ENCODE measurements around the gene SMIM7.

DNA sequence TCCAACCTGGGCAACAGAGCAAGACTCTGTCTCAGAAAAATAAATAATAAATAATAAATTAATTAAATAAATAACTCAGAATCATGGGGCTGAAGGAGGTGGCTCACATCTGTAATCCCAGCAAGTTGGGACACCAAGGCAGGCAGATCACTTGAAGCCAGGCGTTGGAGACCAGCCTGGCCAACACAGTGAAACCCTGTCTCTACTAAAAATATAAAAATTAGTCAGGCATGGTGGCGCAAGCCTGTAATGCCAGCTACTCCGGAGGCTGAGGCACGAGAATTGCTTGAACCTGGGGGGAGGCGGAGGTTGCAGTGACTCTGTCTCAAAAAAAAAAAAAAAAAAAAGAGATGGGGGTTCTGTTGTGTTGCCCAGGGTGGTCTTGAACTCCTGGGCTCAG, 8.2 kb upstream of the SMIM7 start:
- TF ChIP-seq, protein P1, sequence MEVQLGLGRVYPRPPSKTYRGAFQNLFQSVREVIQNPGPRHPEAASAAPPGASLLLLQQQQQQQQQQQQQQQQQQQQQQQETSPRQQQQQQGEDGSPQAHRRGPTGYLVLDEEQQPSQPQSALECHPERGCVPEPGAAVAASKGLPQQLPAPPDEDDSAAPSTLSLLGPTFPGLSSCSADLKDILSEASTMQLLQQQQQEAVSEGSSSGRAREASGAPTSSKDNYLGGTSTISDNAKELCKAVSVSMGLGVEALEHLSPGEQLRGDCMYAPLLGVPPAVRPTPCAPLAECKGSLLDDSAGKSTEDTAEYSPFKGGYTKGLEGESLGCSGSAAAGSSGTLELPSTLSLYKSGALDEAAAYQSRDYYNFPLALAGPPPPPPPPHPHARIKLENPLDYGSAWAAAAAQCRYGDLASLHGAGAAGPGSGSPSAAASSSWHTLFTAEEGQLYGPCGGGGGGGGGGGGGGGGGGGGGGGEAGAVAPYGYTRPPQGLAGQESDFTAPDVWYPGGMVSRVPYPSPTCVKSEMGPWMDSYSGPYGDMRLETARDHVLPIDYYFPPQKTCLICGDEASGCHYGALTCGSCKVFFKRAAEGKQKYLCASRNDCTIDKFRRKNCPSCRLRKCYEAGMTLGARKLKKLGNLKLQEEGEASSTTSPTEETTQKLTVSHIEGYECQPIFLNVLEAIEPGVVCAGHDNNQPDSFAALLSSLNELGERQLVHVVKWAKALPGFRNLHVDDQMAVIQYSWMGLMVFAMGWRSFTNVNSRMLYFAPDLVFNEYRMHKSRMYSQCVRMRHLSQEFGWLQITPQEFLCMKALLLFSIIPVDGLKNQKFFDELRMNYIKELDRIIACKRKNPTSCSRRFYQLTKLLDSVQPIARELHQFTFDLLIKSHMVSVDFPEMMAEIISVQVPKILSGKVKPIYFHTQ (CRISPR knock-in tag; IDR thresholded peaks at IDR 0.05), result no peak
- TF ChIP-seq GTF2I (CRISPR knock-in tag; conservative IDR thresholded peaks at IDR 0.05) (no peak), ETV6 (CRISPR knock-in tag; IDR thresholded peaks at IDR 0.05) (no peak), TEAD4 (CRISPR knock-in tag; IDR thresholded peaks at IDR 0.05) (no peak), ZNF121 (CRISPR knock-in tag; IDR thresholded peaks at IDR 0.05) (no peak), NR1H2 (CRISPR knock-in tag; IDR thresholded peaks at IDR 0.05) (no peak), ZNF232 (CRISPR knock-in tag; IDR thresholded peaks at IDR 0.05) (no peak)
- TF ChIP-seq, protein P2, sequence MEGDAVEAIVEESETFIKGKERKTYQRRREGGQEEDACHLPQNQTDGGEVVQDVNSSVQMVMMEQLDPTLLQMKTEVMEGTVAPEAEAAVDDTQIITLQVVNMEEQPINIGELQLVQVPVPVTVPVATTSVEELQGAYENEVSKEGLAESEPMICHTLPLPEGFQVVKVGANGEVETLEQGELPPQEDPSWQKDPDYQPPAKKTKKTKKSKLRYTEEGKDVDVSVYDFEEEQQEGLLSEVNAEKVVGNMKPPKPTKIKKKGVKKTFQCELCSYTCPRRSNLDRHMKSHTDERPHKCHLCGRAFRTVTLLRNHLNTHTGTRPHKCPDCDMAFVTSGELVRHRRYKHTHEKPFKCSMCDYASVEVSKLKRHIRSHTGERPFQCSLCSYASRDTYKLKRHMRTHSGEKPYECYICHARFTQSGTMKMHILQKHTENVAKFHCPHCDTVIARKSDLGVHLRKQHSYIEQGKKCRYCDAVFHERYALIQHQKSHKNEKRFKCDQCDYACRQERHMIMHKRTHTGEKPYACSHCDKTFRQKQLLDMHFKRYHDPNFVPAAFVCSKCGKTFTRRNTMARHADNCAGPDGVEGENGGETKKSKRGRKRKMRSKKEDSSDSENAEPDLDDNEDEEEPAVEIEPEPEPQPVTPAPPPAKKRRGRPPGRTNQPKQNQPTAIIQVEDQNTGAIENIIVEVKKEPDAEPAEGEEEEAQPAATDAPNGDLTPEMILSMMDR (IDR thresholded peaks at IDR 0.05), result no peak
- TF ChIP-seq, protein P3, sequence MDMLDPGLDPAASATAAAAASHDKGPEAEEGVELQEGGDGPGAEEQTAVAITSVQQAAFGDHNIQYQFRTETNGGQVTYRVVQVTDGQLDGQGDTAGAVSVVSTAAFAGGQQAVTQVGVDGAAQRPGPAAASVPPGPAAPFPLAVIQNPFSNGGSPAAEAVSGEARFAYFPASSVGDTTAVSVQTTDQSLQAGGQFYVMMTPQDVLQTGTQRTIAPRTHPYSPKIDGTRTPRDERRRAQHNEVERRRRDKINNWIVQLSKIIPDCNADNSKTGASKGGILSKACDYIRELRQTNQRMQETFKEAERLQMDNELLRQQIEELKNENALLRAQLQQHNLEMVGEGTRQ (CRISPR knock-in tag; IDR thresholded peaks at IDR 0.05), result no peak
- TF ChIP-seq, protein P4, sequence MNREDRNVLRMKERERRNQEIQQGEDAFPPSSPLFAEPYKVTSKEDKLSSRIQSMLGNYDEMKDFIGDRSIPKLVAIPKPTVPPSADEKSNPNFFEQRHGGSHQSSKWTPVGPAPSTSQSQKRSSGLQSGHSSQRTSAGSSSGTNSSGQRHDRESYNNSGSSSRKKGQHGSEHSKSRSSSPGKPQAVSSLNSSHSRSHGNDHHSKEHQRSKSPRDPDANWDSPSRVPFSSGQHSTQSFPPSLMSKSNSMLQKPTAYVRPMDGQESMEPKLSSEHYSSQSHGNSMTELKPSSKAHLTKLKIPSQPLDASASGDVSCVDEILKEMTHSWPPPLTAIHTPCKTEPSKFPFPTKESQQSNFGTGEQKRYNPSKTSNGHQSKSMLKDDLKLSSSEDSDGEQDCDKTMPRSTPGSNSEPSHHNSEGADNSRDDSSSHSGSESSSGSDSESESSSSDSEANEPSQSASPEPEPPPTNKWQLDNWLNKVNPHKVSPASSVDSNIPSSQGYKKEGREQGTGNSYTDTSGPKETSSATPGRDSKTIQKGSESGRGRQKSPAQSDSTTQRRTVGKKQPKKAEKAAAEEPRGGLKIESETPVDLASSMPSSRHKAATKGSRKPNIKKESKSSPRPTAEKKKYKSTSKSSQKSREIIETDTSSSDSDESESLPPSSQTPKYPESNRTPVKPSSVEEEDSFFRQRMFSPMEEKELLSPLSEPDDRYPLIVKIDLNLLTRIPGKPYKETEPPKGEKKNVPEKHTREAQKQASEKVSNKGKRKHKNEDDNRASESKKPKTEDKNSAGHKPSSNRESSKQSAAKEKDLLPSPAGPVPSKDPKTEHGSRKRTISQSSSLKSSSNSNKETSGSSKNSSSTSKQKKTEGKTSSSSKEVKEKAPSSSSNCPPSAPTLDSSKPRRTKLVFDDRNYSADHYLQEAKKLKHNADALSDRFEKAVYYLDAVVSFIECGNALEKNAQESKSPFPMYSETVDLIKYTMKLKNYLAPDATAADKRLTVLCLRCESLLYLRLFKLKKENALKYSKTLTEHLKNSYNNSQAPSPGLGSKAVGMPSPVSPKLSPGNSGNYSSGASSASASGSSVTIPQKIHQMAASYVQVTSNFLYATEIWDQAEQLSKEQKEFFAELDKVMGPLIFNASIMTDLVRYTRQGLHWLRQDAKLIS (CRISPR knock-in tag; IDR thresholded peaks at IDR 0.05; ENCODE audit: borderline replicate concordance), result no peak
- TF ChIP-seq, protein P5, sequence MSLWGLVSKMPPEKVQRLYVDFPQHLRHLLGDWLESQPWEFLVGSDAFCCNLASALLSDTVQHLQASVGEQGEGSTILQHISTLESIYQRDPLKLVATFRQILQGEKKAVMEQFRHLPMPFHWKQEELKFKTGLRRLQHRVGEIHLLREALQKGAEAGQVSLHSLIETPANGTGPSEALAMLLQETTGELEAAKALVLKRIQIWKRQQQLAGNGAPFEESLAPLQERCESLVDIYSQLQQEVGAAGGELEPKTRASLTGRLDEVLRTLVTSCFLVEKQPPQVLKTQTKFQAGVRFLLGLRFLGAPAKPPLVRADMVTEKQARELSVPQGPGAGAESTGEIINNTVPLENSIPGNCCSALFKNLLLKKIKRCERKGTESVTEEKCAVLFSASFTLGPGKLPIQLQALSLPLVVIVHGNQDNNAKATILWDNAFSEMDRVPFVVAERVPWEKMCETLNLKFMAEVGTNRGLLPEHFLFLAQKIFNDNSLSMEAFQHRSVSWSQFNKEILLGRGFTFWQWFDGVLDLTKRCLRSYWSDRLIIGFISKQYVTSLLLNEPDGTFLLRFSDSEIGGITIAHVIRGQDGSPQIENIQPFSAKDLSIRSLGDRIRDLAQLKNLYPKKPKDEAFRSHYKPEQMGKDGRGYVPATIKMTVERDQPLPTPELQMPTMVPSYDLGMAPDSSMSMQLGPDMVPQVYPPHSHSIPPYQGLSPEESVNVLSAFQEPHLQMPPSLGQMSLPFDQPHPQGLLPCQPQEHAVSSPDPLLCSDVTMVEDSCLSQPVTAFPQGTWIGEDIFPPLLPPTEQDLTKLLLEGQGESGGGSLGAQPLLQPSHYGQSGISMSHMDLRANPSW (CRISPR knock-in tag; conservative IDR thresholded peaks at IDR 0.05; ENCODE audit: low read depth), result no peak

Measured in WTC11 (cell line).